SIG-M5 (cell line): Measurements from ENCODE around the gene PRKCA.
"Not testable (repeated sequence)": the region's sequence is repeated elsewhere in the genome, so short reads cannot be mapped to it uniquely, and the experiment has no call there.

Experiments
- DNase-seq: peaks from one replicate; lab custom pipeline; 2025; lab: John Stamatoyannopoulos, UW

The PRKCA gene

DNA sequence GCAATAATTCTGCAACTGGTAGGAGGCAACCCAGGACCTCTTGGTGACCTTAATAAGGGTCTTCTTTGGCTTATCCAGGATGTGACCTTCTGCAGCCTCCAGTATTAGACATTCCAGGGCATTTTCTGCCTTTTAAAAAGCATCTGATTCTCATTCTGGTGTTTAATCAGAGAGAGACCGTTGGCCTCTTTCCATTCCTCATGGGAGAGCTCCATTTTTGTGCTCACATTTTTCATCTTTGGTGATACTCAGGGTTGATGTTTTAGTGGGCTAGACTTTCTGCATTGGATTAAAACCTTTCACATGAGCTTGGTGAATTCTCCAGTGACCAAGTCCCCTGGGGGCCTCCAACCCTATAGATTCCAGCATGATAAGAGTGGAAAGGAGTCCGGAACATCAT lies 382.3 kb downstream of the PRKCA start:
- no peak for DNase-seq

- no peak for DNase-seq
Measured at GRCh38 chr17:66686601-66687000, 384.2 kb downstream of the PRKCA start.

DNA sequence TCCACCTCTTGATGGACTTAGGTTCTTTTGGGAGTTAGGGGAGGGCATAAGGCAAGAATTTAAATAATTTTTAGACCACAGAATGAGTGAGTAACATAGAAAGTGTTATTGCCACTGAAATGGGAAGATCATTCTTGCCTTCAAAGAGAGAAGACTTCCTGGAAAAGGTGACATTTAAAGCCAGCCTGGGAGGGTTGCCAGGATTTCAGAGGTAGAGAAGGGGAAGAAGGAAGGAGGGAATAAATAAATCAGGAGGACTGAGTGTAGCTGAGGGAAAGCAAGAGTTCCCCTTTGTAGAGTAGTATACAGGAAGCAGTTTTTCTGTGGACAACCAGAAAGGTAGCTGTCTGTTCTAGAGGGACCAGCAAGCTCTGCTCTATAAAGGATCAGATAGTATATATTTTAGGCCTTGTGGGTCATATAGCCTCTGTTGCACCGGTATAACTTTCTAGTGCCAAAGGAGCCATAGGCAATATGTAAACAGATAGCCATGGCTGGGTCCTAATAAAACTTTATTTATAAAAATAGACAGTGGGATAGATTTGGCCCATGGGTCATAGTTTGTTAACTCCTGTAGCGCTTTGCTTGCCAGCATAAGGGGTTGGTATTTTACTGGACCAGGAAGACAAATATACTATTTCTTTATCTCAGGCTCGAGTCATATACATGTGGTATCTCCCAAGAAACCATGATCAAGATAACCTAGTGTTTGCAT lies 385.3 kb downstream of the PRKCA start:
- no peak for DNase-seq

DNA sequence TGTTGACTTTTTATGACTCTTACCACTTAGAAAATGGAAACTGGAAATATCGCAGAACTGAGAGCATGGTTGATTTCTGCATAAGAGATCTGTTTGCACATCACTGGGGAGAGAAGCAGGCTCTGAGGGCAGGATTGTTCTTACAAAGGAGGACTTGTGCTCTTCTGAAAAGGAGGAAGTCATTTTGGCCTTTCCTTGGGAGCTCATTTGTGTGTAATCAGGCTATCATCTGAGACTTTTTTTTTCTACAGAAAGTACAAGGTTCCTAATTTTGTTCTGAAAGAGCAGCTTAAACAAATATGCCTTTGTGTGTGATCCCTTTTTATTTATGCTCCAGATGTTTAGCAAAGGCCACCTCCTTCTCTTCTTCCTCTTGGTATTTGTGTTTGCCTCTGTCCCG lies 386.8 kb downstream of the PRKCA start:
- DNase-seq = no peak

DNA sequence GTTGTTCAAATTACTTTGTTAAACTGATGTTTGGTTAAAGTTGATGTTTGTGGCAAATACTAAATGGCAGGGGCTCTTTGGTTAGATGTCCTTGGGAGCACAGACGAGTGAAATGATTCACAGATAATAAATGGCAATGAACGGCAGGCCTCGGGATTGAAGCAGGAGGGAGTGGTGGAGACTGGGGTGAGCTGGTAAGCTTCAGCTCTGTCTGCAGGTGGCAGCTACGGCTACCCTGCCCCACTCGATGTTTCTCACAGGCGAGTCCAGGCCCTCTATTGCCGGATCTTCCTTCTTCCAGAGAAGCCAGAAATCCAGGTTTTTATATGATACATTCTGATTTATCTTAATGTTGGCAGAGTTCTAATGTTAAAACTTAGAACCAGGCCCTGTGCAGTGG lies 387.8 kb downstream of the PRKCA start:
- no peak for DNase-seq

- no peak for DNase-seq
Measured at GRCh38 chr17:66691644-66692420, 389.4 kb downstream of the PRKCA start.

GRCh38 chr17:66692421-66692690 lies 389.9 kb downstream of the PRKCA start:
- no peak for DNase-seq

DNA sequence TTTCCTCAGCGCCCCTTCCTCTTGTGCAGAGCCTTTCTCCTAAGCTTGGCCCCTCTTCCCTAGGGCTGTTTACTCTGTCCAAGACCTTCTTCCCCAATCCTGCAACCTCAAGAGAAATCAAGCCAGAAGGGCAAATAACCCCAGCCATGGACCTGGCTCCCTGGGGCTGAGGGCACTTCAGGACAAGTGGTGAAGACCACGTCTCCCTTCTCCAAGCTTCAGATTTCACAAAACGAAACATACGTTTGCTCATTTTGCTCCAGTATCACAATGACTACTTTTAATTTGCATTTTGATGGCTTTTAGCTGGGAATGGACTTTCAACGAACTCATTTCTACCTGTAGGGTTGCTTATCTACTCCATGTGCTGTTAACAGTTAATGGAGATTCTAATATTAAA lies 392.7 kb downstream of the PRKCA start:
- DNase-seq = no peak

- DNase-seq = no peak
Measured at GRCh38 chr17:66698270-66698669, 395.9 kb downstream of the PRKCA start.

- DNase-seq = no peak
Measured at GRCh38 chr17:66701462-66701861, 399.0 kb downstream of the PRKCA start.

GRCh38 chr17:66702106-66702936 lies 399.9 kb downstream of the PRKCA start:
- no peak for DNase-seq

DNA sequence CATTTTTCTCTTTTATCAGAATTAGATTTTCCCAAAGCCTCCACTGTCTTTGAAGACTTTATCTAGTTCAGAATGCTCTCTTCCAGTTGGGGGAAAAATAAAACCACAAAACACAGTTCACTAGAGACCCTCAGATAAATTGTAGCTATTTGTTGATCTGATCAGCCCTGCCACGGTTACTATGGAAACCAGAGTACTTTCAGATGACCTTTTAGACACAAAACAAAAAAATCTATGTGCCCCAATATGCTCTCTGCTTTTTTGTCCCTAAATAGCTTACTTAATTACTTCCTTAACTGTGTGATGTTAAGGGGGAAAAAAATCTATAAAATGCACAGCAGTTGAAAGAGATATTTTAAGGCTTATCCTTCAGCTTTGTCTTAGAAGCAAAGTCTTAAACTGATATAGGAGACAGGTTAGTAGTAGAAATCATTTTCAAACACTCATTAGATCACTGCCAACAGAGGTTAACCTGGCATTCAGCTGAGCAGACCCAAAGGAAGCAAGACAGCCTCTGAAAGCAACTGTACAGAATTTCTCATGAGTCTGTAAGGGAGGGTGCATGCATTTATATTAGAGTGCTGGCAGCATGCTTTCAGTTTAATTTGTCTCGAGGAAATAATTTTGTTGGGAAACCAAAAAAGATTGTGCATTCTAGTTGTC lies 402.6 kb downstream of the PRKCA start:
- DNase-seq = no peak

DNA sequence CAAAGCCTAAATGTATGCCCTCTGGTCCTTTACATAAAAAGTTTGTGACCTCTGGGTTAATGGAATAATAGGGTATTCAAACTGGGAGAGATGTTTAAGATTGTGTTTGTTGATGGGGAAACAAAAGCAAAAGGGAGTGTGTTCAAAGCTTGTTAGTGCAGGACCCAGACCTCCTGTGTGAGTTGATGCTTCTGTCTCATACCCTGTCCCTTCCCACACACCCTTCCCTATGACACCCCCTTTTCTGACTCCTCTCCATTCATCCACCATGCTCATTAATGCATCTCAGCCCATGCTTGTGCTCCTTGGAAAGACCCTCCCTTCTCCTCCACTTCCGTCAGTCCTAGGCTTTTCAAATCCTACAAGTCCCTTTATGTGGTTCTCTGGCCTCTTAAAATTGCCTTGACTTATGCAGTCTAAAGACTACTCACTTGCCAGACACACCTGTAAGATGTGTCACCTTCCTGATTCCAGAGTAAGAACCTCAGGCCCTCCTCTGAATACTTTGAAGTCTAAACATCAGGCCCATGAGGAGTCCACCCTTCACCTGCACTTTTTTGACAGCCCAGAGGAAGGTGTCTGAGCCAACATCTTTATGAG lies 404.5 kb downstream of the PRKCA start:
- DNase-seq = no peak

DNA sequence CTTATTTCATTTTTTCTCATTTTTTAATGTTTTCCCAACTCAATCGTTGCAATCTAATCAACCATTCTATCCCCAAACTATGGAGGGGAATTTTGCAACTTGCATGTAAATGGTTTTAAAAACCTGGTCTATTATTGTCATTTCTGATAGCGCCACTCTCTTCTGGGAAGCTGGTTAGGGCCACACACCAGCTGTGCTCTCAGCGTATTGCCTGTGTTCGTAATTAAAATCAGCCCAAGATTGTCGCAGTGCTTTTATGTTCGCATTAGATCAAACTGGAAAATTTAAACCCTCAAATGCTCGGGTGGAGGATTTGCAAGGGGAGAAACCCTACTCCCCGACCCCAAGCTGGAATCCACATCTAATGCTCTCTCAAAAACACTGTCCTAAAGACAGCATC lies 409.0 kb downstream of the PRKCA start:
- DNase-seq = no peak

- no peak for DNase-seq
Measured at GRCh38 chr17:66711881-66712321, 409.5 kb downstream of the PRKCA start.

DNA sequence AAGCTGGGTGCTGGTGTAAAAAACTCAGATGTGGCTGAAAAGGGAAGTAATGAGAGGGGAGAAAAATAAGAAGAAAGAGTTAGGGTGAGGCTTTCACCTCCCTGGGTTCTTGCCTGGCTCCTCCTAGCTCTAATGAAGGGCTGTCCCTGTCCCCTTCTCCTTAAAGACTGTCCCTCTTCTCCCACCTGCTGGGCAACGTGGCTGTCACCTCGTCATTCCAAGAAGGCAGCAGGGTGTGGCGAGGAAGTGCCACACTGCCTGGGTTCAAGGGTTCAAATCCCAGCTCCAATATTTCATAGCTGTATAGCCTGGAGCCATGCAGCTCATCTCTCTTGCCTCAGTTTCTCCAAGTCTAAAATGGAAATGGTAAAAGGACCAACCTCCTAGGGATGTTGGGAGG lies 410.0 kb downstream of the PRKCA start:
- DNase-seq = no peak

GRCh38 chr17:66713021-66713532 lies 410.7 kb downstream of the PRKCA start:
- not testable (repeated sequence) for DNase-seq

DNA sequence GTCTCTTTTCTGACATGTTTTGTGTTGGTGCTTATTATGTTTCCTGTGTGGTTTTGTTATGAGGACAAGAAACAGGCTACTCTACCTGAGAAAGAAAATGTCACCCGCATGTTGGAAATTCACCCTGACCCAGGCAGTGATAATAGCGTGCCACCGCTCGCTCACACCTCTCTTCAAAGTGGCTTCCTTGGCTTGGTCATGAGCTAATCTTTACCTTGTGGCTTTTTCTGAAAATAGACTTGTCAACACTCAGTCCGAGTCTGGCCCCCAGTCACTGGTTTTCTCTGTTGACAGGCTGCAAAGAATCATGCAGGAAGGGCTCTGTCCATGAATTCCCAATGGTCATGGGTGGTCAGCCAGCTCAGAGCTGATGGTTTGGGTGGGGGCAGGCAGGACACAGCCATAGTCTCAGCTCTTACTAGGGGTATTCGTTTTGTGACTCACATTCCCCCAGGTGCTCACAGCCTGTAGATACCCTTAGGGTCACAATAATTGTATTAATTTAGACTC lies 411.2 kb downstream of the PRKCA start:
- DNase-seq = no peak

DNA sequence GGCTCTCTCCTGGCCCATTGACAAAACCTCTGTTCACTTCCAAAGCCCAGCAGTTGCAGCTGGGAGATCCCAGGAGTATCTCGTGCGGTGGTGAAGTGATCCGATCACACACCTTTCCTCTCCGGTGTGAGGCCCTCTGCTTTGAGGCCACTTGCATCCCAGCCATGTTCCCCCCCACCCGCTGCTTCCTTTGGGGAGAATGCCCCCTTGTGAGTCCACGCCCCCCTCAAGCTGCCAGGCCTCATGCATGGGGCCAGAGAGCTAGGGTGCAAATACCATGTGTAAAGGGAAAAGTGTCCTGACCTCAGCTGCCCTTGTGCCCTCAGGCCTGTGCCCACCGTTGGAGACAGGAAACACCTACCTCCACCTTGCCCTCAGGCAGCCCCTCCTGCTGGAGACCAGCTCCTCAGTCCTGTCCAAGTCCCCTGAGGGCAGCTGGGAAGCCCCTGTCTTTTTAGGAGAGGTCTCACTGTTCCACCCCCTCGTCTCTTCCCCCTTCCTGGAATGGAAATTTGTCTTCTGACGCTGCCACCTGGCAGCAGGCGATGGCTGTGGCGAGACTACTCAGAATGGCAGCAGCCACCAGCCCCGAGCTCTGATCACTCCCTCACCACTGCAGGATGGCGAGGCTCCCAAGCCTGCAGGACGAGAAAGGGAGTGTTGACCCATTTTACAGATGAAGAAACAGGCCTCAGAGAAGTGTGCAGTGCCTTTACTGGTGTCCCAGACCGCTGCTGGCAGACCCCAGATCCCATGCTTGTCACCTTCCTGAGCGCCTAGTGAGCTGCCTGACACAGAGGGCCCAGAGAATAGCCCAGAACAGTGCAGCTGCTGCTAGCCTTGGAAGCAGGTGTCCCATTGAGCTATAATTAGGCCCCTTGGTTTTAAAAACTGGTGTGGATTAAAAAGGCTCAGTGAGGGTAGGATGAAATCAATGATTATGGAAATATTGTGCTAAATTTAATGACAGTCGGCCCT lies 411.9 kb downstream of the PRKCA start:
- no peak for DNase-seq

GRCh38 chr17:66715076-66715675 lies 412.8 kb downstream of the PRKCA start:
- DNase-seq = no peak
